ENCODE measurements around the gene ACTR3.

GRCh38 chr2:113910967-113911678 is 21.2 kb downstream of the ACTR3 start:
- TF ChIP-seq CTCF (conservative IDR thresholded peaks at IDR 0.05 in 1 of 2, IDR thresholded peaks at IDR 0.05 in 1 of 2; ENCODE audit: extremely low read depth in 1 of 2, insufficient read depth in 1 of 2, low read depth in 1 of 2, low read length in 2 of 2) (no peak), EZH2 (IDR thresholded peaks at IDR 0.05; ENCODE audit: borderline replicate concordance, low read length) (no peak)

Data from mammary epithelial cell (primary cell).